ENCODE results near the gene VPS37B.

- TF ChIP-seq, protein P1, sequence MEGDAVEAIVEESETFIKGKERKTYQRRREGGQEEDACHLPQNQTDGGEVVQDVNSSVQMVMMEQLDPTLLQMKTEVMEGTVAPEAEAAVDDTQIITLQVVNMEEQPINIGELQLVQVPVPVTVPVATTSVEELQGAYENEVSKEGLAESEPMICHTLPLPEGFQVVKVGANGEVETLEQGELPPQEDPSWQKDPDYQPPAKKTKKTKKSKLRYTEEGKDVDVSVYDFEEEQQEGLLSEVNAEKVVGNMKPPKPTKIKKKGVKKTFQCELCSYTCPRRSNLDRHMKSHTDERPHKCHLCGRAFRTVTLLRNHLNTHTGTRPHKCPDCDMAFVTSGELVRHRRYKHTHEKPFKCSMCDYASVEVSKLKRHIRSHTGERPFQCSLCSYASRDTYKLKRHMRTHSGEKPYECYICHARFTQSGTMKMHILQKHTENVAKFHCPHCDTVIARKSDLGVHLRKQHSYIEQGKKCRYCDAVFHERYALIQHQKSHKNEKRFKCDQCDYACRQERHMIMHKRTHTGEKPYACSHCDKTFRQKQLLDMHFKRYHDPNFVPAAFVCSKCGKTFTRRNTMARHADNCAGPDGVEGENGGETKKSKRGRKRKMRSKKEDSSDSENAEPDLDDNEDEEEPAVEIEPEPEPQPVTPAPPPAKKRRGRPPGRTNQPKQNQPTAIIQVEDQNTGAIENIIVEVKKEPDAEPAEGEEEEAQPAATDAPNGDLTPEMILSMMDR (IDR thresholded peaks at IDR 0.05 in 4 of 5, conservative IDR thresholded peaks at IDR 0.05 in 1 of 5), result no peak
- TF ChIP-seq POLR2A (IDR thresholded peaks at IDR 0.05), result no peak
Measured at GRCh38 chr12:122846622-122847515, 49.1 kb downstream of the VPS37B start.
